GM12878 (cell line): ENCODE data around the gene SPRN. TPM values are rescaled to one million over a fixed set of nuclear protein-coding genes. Genes with fewer than 3 reads are reported as not detected.

Experiments
- IKZF1 ChIP-seq: fragments of 450-650 bp; conservative IDR thresholded peaks from 2 replicates; pipeline ENCODE4 v1.6.1; 2017; ENCODE audit warnings: antibody characterized with exemption, mild to moderate bottlenecking
- IRF4 ChIP-seq: IDR thresholded peaks from 2 replicates; pipeline ENCODE4 v1.6.1; 2011; ENCODE audit warnings: low read depth, low read length
- JUND ChIP-seq: IDR thresholded peaks from 2 replicates; pipeline ENCODE4 v1.6.1; 2012; ENCODE audit warnings: low read depth, mild to moderate bottlenecking, low read length, improper control_type of control experiment, moderate library complexity
- REST ChIP-seq: IDR thresholded peaks from 2 replicates; pipeline ENCODE4 v1.6.1; 2012; ENCODE audit warnings: mild to moderate bottlenecking, low read depth, low read length
- RFX5 ChIP-seq: IDR thresholded peaks from 2 replicates; pipeline ENCODE4 v1.6.1; 2011; ENCODE audit warnings: low read depth, low read length, improper control_type of control experiment
- SMAD1 ChIP-seq: fragments of 450-650 bp; IDR thresholded peaks from 2 replicates; pipeline ENCODE4 v1.6.1; 2018; ENCODE audit warnings: mild to moderate bottlenecking, low read depth; ENCODE audit not compliant: partially characterized antibody
- SMC3 ChIP-seq: IDR thresholded peaks from 2 replicates; pipeline ENCODE4 v1.6.1; 2011; ENCODE audit warnings: low read length, improper control_type of control experiment, borderline replicate concordance
- ZBTB11 ChIP-seq: fragments of 450-650 bp; formaldehyde crosslinking; IDR thresholded peaks from 2 replicates; pipeline ENCODE4 v1.5.0; 2022; ENCODE audit warnings: mild to moderate bottlenecking, missing genetic modification characterization
- polyA plus RNA-seq, 11 experiments: library from polyadenylated mRNA; depleted of rRNA in 4 of 11; unstranded in 6 of 11; stranded (reverse) in 5 of 11; fragments of >200 nt; fragmentation: Nextera tagmentation in 4 of 11; fragmentation: Illumina TruSeq in 1 of 11; extraction: Ambion mirVana in 4 of 11; extraction: Trizol in 1 of 11; gene quantifications; 1 replicate in 1 of 11; 2 replicates in 10 of 11; pipeline versions ENCODE4 v1.2.1 to v1.2.3, GENCODE V29; 2011 to 2016; ENCODE audit warnings: inconsistent platforms in 2 of 11, missing spikeins in 2 of 11, low read depth in 1 of 11
- total RNA-seq, 4 experiments: library from RNA; depleted of rRNA in 3 of 4; stranded (reverse); fragments of >200 nt in 3 of 4; fragmentation: Illumina TruSeq in 1 of 4; extraction: Trizol in 1 of 4; gene quantifications; 2 replicates each; pipeline versions ENCODE4 v1.2.1 to v1.2.3, GENCODE V29; 2013 to 2021
- TF ChIP-seq, protein P1 (sequence below): fragments of 450-650 bp; IDR thresholded peaks from 2 replicates; pipeline ENCODE4 v1.6.1; 2017; ENCODE audit warnings: antibody characterized with exemption, mild to moderate bottlenecking, moderate library complexity
- TF ChIP-seq, protein P2 (sequence below): fragments of 450-650 bp; IDR thresholded peaks from 2 replicates; pipeline ENCODE4 v1.6.1; 2016; ENCODE audit warnings: mild to moderate bottlenecking
- TF ChIP-seq, protein P3 (sequence below): IDR thresholded peaks from 2 replicates; pipeline ENCODE4 v1.6.1; 2012; ENCODE audit warnings: low read depth, low read length, improper control_type of control experiment

Gene SPRN
- total and polyA plus RNA-seq, 10 of the 15 experiments (the other 5 are each of a cell fraction or from before 2014, with no cell fraction given) = 0.03 to 0.96 (median 0.46) TPM; not detected in 6

DNA sequence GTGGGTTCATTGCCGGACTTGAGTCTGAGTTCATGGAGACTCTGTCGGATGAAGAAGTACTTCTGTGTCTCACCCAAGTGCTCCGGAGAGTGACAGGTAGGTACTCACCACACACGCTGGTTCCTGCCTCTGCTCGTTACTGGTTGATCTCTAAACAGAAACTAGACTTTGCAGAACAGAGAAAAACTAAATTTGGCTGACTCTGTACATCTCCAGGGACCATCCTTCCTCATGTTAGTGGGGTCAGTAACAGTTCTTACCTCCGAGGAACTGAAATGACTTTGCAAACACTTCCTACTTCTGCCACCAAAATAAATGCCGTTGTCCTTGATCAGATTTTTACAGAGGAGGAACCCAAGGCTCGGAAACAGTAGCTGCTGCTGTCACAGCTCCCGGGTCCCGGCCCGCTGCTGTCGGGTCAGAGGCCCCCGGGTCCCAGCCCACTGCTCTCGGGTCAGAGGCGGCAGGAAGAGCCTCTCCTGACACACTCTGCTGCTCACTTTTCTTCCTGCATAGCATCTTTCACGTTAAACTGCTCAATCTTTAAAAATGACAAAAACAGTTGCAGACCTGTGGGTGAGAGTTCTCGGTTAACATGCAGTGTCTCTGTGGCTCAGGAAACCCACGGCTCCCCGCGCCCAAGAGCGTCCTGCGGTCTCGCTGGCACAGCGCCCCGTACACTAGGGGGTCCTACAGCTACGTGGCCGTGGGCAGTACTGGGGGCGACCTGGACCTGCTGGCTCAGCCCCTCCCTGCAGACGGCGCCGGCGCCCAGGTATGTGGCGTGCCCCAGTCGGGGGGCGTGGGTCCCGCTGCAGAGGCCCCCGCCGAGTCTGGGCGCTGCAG is 35.2 kb downstream of the SPRN start (continued):
- TF ChIP-seq, protein P1, sequence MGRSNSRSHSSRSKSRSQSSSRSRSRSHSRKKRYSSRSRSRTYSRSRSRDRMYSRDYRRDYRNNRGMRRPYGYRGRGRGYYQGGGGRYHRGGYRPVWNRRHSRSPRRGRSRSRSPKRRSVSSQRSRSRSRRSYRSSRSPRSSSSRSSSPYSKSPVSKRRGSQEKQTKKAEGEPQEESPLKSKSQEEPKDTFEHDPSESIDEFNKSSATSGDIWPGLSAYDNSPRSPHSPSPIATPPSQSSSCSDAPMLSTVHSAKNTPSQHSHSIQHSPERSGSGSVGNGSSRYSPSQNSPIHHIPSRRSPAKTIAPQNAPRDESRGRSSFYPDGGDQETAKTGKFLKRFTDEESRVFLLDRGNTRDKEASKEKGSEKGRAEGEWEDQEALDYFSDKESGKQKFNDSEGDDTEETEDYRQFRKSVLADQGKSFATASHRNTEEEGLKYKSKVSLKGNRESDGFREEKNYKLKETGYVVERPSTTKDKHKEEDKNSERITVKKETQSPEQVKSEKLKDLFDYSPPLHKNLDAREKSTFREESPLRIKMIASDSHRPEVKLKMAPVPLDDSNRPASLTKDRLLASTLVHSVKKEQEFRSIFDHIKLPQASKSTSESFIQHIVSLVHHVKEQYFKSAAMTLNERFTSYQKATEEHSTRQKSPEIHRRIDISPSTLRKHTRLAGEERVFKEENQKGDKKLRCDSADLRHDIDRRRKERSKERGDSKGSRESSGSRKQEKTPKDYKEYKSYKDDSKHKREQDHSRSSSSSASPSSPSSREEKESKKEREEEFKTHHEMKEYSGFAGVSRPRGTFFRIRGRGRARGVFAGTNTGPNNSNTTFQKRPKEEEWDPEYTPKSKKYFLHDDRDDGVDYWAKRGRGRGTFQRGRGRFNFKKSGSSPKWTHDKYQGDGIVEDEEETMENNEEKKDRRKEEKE = no peak
- TF ChIP-seq RFX5 (no peak), SMC3 (no peak), IKZF1 (peak; percentile 89), SMAD1 (peak; percentile 43), JUND (peak; percentile 38; the same call in 1 of the 2 replicates), REST (no peak; the same call in 1 of the 2 replicates), IRF4 (peak; percentile 97), ZBTB11 (CRISPR knock-in tag) (no peak)
- TF ChIP-seq, protein P2, sequence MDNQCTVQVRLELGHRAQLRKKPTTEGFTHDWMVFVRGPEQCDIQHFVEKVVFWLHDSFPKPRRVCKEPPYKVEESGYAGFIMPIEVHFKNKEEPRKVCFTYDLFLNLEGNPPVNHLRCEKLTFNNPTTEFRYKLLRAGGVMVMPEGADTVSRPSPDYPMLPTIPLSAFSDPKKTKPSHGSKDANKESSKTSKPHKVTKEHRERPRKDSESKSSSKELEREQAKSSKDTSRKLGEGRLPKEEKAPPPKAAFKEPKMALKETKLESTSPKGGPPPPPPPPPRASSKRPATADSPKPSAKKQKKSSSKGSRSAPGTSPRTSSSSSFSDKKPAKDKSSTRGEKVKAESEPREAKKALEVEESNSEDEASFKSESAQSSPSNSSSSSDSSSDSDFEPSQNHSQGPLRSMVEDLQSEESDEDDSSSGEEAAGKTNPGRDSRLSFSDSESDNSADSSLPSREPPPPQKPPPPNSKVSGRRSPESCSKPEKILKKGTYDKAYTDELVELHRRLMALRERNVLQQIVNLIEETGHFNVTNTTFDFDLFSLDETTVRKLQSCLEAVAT = peak; percentile 81
- TF ChIP-seq, protein P3, sequence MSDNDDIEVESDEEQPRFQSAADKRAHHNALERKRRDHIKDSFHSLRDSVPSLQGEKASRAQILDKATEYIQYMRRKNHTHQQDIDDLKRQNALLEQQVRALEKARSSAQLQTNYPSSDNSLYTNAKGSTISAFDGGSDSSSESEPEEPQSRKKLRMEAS = peak; percentile 56; the same call in 1 of the 2 replicates
